Right atrium auricular region (tissue), 2 donors: Measurements from ENCODE around the gene PDE4B. TPM values are rescaled to one million over a fixed set of nuclear protein-coding genes. Genes with fewer than 3 reads are reported as not detected.

Experiments
- DNase-seq: peaks from one replicate; pipeline ENCODE4 v3.0.0-alpha.2; 2019; ENCODE audit warnings: low spot score
- H3K27ac ChIP-seq, 2 donors: fragments of 200-600 bp; sonication (generic); 1 replicate in 1 of 2; 2 replicates in 1 of 2; pipeline ENCODE4 v1.5.1; 2016 to 2019
- H3K27me3 ChIP-seq, 2 donors: fragments of 200-600 bp; sonication (generic); one replicate each; pipeline versions ENCODE4 v1.5.1 to v1.6.0; 2017 to 2019
- H3K36me3 ChIP-seq: fragments of 200-600 bp; sonication (generic); one replicate; pipeline ENCODE4 v1.5.1; 2016
- H3K4me1 ChIP-seq, 2 donors: fragments of 200-600 bp; sonication (generic); one replicate each; pipeline versions ENCODE4 v1.5.1 to v1.6.0; 2017 to 2019
- H3K4me3 ChIP-seq, 2 donors: fragments of 200-600 bp; sonication (generic); 1 replicate in 1 of 2; 2 replicates in 1 of 2; pipeline ENCODE4 v1.5.1; 2017 to 2019; ENCODE audit warnings: mild to moderate bottlenecking in 1 of 2, moderate library complexity in 1 of 2
- H3K9me3 ChIP-seq, 2 donors: fragments of 200-600 bp; sonication (generic); one replicate each; pipeline ENCODE4 v1.5.1; 2019
- total RNA-seq, 2 donors: library from RNA; depleted of rRNA; stranded (reverse); fragments of >200 nt; gene quantifications; one replicate each; pipeline ENCODE4 v1.1.0, GENCODE V29; 2016
- TF ChIP-seq, protein P1 (sequence below), 2 donors: fragments of 200-600 bp; sonication (generic); IDR thresholded peaks; one replicate each; pipeline ENCODE4 v1.5.1; 2019; ENCODE audit warnings: antibody characterized with exemption in 2 of 2

PDE4B gene
- total RNA-seq, 2 donors from 2014 or later: 16.0 to 27.7 TPM

DNA sequence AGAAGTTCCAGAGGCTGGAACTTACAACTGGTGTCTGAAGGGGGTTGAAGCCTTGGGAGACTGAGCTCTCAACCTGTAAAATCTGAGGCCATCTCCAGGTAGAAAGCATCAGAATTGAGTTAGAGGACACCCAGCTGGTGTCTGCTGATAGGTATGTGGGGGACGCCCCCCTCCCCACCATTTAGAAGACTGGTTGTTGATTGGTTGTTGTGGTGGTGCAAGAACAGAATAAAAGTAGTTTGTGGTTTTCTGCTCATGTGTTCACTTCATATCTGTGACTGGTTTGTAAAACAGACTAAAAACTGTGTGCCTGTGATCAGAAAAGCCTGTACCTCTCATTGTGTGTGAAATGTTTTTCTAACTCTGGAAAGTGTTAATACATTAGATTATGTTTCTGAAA is 33.2 kb upstream of the PDE4B start:
- TF ChIP-seq, protein P1, sequence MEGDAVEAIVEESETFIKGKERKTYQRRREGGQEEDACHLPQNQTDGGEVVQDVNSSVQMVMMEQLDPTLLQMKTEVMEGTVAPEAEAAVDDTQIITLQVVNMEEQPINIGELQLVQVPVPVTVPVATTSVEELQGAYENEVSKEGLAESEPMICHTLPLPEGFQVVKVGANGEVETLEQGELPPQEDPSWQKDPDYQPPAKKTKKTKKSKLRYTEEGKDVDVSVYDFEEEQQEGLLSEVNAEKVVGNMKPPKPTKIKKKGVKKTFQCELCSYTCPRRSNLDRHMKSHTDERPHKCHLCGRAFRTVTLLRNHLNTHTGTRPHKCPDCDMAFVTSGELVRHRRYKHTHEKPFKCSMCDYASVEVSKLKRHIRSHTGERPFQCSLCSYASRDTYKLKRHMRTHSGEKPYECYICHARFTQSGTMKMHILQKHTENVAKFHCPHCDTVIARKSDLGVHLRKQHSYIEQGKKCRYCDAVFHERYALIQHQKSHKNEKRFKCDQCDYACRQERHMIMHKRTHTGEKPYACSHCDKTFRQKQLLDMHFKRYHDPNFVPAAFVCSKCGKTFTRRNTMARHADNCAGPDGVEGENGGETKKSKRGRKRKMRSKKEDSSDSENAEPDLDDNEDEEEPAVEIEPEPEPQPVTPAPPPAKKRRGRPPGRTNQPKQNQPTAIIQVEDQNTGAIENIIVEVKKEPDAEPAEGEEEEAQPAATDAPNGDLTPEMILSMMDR (IDR thresholded peaks at IDR 0.05): no peak
- no peaks in the 10 kb centered on the region for H3K36me3 ChIP-seq
- DNase-seq: no peak
- H3K27ac ChIP-seq: no peak overlapping the region
- no peaks in the 10 kb centered on the region for H3K9me3 ChIP-seq
- no peaks in the 10 kb centered on the region for H3K4me1 ChIP-seq
- H3K4me3 ChIP-seq: no peak overlapping the region
- no peaks in the 10 kb centered on the region for H3K27me3 ChIP-seq

- Histone ChIP-seq H3K27ac (no peak overlapping the region), H3K36me3 (no peaks in the 10 kb centered on the region), H3K9me3 (no peaks in the 10 kb centered on the region), H3K4me3 (no peak overlapping the region), H3K4me1 (no peaks in the 10 kb centered on the region), H3K27me3 (no peaks in the 10 kb centered on the region)
- DNase-seq: no peak
- TF ChIP-seq, protein P1 (IDR thresholded peaks at IDR 0.05): no peak
These were observed 30.4 kb upstream of the PDE4B start for GRCh38 chr1:65762081-65762862.

- TF ChIP-seq, protein P1 (IDR thresholded peaks at IDR 0.05): no peak
- Histone ChIP-seq H3K9me3 (peaks cover 0 to 9% of the 10 kb centered on the region in 2 donors), H3K27ac (no peak overlapping the region), H3K4me3 (no peak overlapping the region), H3K36me3 (no peaks in the 10 kb centered on the region), H3K4me1 (no peaks in the 10 kb centered on the region), H3K27me3 (no peaks in the 10 kb centered on the region)
- DNase-seq: no peak
These were observed 28.6 kb upstream of the PDE4B start for GRCh38 chr1:65764052-65764451.

DNA sequence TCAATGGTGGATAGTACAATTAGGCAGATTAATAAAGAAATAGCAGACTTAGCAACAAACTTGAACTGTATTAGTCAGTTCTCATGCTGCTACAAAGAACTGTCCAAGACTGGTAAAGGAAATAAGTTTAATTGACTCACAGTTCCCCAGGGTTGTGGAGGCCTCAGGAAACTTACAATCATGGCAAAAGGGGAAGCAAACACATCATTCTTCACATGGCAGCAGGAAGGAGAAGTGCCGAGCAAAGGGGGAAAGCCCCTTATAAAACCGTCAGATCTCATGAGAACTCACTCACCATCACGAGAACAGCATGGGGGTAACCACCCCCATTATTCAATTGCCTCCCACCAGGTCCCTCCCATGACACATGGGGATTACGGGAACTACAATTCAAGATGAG is 27.1 kb upstream of the PDE4B start:
- Histone ChIP-seq H3K36me3 (no peaks in the 10 kb centered on the region), H3K9me3 (peaks cover 0 to 18% of the 10 kb centered on the region in 2 donors), H3K27ac (no peak overlapping the region), H3K4me3 (no peak overlapping the region), H3K27me3 (no peaks in the 10 kb centered on the region), H3K4me1 (no peaks in the 10 kb centered on the region)
- TF ChIP-seq, protein P1 (IDR thresholded peaks at IDR 0.05): no peak
- no peak for DNase-seq

GRCh38 chr1:65769636-65770035 is 23.1 kb upstream of the PDE4B start:
- Histone ChIP-seq H3K9me3 (peaks cover 0 to 18% of the 10 kb centered on the region in 2 donors), H3K27me3 (no peaks in the 10 kb centered on the region)
- TF ChIP-seq, protein P1 (IDR thresholded peaks at IDR 0.05): no peak

GRCh38 chr1:65772607-65773006 is 20.1 kb upstream of the PDE4B start:
- no peaks in the 10 kb centered on the region for H3K4me1 ChIP-seq

More at GRCh38 chr1:65769636-65770035, 23.1 kb upstream of the PDE4B start:
- Histone ChIP-seq H3K4me1 (no peaks in the 10 kb centered on the region), H3K36me3 (no peaks in the 10 kb centered on the region), H3K27ac (no peak overlapping the region), H3K4me3 (no peak overlapping the region)
- DNase-seq: no peak

More at GRCh38 chr1:65772607-65773006, 20.1 kb upstream of the PDE4B start:
- Histone ChIP-seq H3K27me3 (no peaks in the 10 kb centered on the region), H3K36me3 (no peaks in the 10 kb centered on the region), H3K27ac (no peak overlapping the region), H3K9me3 (peaks cover 0 to 18% of the 10 kb centered on the region in 2 donors), H3K4me3 (no peak overlapping the region)
- TF ChIP-seq, protein P1 (IDR thresholded peaks at IDR 0.05): no peak
- DNase-seq: no peak
